Endothelial cell of umbilical vein (primary cell): ENCODE results near the gene FBXO45. TPM values are rescaled to one million over a fixed set of nuclear protein-coding genes. Genes with fewer than 3 reads are reported as not detected.

Experiments
- BruUV-seq: library from RNA; stranded (reverse); fragments of 400-500 nt; replicated peaks from 2 replicates; lab custom pipeline; 2021; lab: Mats Ljungman, UMichigan
- CTCF ChIA-PET: fragments of 300-600, 350-600 bp; sonication (Branson Sonifier 250); formaldehyde crosslinking; loops from one replicate; lab custom pipeline; 2021; ENCODE audit warnings: antibody characterized with exemption, inconsistent platforms; lab: Charles Lee
- POLR2A ChIA-PET: fragments of 300-600, 350-600 bp; sonication (Branson Sonifier 250); formaldehyde crosslinking; loops from one replicate; lab custom pipeline; 2021; ENCODE audit warnings: antibody characterized with exemption, inconsistent platforms; lab: Charles Lee
- DNase-seq: peaks from one replicate; pipeline ENCODE4 v3.0.0-alpha.2; 2011; ENCODE audit warnings: low read depth, low spot score
- FAIRE-seq: peaks from 2 replicates; lab custom pipeline; 2011; peaks lifted over from hg19 to GRCh38; lab: Jason Lieb, UNC
- H2AFZ ChIP-seq: 2 replicates; pipeline ENCODE4 v1.6.0; 2012; ENCODE audit warnings: low read depth, low read length, control low read depth, inconsistent platforms
- H3K27ac ChIP-seq: 2 replicates; pipeline ENCODE4 v1.5.1; 2011; ENCODE audit warnings: low read depth, mild to moderate bottlenecking, control low read depth, low read length, moderate library complexity; ENCODE audit not compliant: insufficient read depth
- H3K27me3 ChIP-seq, 2 experiments: 2 replicates each; pipeline versions ENCODE4 v1.6.0 to v1.6.1; 2011; ENCODE audit warnings: low read length in 2 of 2, mixed read lengths in 1 of 2; ENCODE audit not compliant: control insufficient read depth in 2 of 2, insufficient read depth in 2 of 2
- H3K36me3 ChIP-seq, 2 experiments: 2 replicates in 1 of 2; 3 replicates in 1 of 2; pipeline ENCODE4 v1.5.1; 2011; ENCODE audit warnings: low read length in 2 of 2, mild to moderate bottlenecking in 1 of 2, moderate library complexity in 1 of 2; ENCODE audit not compliant: control insufficient read depth in 2 of 2, insufficient read depth in 2 of 2; ENCODE audit errors: extremely low read depth in 1 of 2
- H3K4me1 ChIP-seq: 3 replicates; pipeline ENCODE4 v1.5.1; 2011; ENCODE audit warnings: mild to moderate bottlenecking, low read length; ENCODE audit not compliant: control insufficient read depth, insufficient read depth; ENCODE audit errors: extremely low read depth
- H3K4me2 ChIP-seq: 2 replicates; pipeline ENCODE4 v1.6.1; 2011; ENCODE audit warnings: low read length, control low read depth, mixed read lengths; ENCODE audit not compliant: insufficient read depth
- H3K4me3 ChIP-seq, 3 experiments: fragments of 200-600 bp in 1 of 3; sonication (generic), shearing (Covaris generic) in 1 of 3; replicated peaks in 1 of 3; 2 replicates each; pipeline ENCODE4 v1.5.1; 2011 to 2016; ENCODE audit warnings: control low read depth in 3 of 3, low read length in 3 of 3, mild to moderate bottlenecking in 2 of 3, inconsistent platforms in 1 of 3, low read depth in 1 of 3, moderate library complexity in 1 of 3; ENCODE audit not compliant: insufficient read depth in 1 of 3
- H3K79me2 ChIP-seq: 2 replicates; pipeline ENCODE4 v1.6.0; 2012; ENCODE audit warnings: low read length, inconsistent platforms; ENCODE audit not compliant: control insufficient read depth, insufficient read depth
- H3K9ac ChIP-seq: replicated peaks from 2 replicates; pipeline ENCODE3; 2011; ENCODE audit warnings: low read length, control low read depth; ENCODE audit not compliant: insufficient read depth; ENCODE audit errors: extremely low read depth
- H3K9me1 ChIP-seq: replicated peaks from 3 replicates; pipeline ENCODE4 v1.6.0; 2011; ENCODE audit warnings: mild to moderate bottlenecking, low read length; ENCODE audit not compliant: control insufficient read depth, insufficient read depth; ENCODE audit errors: extremely low read depth
- H3K9me3 ChIP-seq: replicated peaks from 2 replicates; pipeline ENCODE4 v1.5.1; 2012; ENCODE audit warnings: low read length, inconsistent platforms; ENCODE audit not compliant: control insufficient read depth, insufficient read depth
- H4K20me1 ChIP-seq: replicated peaks from 2 replicates; pipeline ENCODE3; 2011; ENCODE audit warnings: mild to moderate bottlenecking, low read length; ENCODE audit not compliant: control insufficient read depth, insufficient read depth; ENCODE audit errors: extremely low read depth
- CTCF ChIP-seq, 2 donors: IDR thresholded peaks; 1 replicate in 1 of 2; 2 replicates in 1 of 2; pipeline ENCODE4 v1.5.1; 2011; ENCODE audit warnings: low read length in 2 of 2, mild to moderate bottlenecking in 2 of 2, moderate library complexity in 2 of 2, control low read depth in 1 of 2, inconsistent platforms in 1 of 2, low read depth in 1 of 2; ENCODE audit not compliant: insufficient read depth in 1 of 2; ENCODE audit errors: extremely low read depth in 1 of 2
- EZH2 ChIP-seq: IDR thresholded peaks from 2 replicates; pipeline ENCODE4 v1.6.1; 2012; ENCODE audit warnings: borderline replicate concordance, low read depth, mild to moderate bottlenecking, moderate library complexity, low read length, inconsistent platforms; ENCODE audit not compliant: severe bottlenecking
- FOS ChIP-seq: IDR thresholded peaks from 2 replicates; pipeline ENCODE4 v1.6.1; 2011; ENCODE audit warnings: mild to moderate bottlenecking, low read length, moderate library complexity, borderline replicate concordance; ENCODE audit not compliant: insufficient read depth
- GATA2 ChIP-seq: IDR thresholded peaks from 2 replicates; pipeline ENCODE4 v1.7.0; 2011; ENCODE audit warnings: low read depth, mild to moderate bottlenecking, moderate library complexity, mixed read lengths, low read length; ENCODE audit not compliant: insufficient read length, insufficient read depth
- JUN ChIP-seq: IDR thresholded peaks from 2 replicates; pipeline ENCODE4 v1.6.1; 2011; ENCODE audit warnings: borderline replicate concordance, low read depth; ENCODE audit not compliant: insufficient read length, insufficient read depth
- MAX ChIP-seq: IDR thresholded peaks from 2 replicates; pipeline ENCODE4 v1.6.1; 2011; ENCODE audit not compliant: insufficient read depth, insufficient read length
- MYC ChIP-seq: IDR thresholded peaks from one replicate; pipeline ENCODE4 v1.6.1; 2011; ENCODE audit warnings: mild to moderate bottlenecking, low read depth, low read length
- POLR2A ChIP-seq: IDR thresholded peaks from 2 replicates; pipeline ENCODE4 v1.6.1; 2012; ENCODE audit warnings: low read depth, mild to moderate bottlenecking, control low read depth, low read length
- POLR2AphosphoS5 ChIP-seq: IDR thresholded peaks from 2 replicates; pipeline ENCODE4 v1.6.1; 2012; ENCODE audit warnings: low read depth, mild to moderate bottlenecking, control low read depth, low read length, moderate library complexity; ENCODE audit not compliant: insufficient read depth
- dilution Hi-C: fragments of 300-500 bp; cut with MboI; formaldehyde crosslinking; loops from one replicate; pipeline ENCODE4 v1.15.0; 2019; ENCODE audit warnings: low sequenced_read_pairs; ENCODE audit not compliant: extremely low pct_ligation_motif_present
- intact Hi-C: fragments of 100-400 bp; cut with micrococcal nuclease; formaldehyde crosslinking; loops from one replicate; pipeline ENCODE4 v1.10.0; 2022
- polyA plus RNA-seq, 4 experiments: library from polyadenylated mRNA; depleted of rRNA in 3 of 4; stranded (reverse) in 3 of 4; unstranded in 1 of 4; fragments of >200 nt; gene quantifications; 2 replicates each; pipeline versions ENCODE4 v1.2.1 to v1.2.3, GENCODE V29; 2011 to 2012; ENCODE audit warnings: missing spikeins in 1 of 4
- total RNA-seq: library from RNA; stranded (reverse); gene quantifications from 2 replicates; pipeline ENCODE4 v1.2.3, GENCODE V29; 2021

FBXO45 gene
- total and polyA plus RNA-seq, 2 donors (not counting 3 experiments of a cell fraction or from before 2014, with no cell fraction given): 3.5 to 12.4 TPM

GRCh38 chr3:196525141-196525540 lies 43.3 kb upstream of the FBXO45 start:
- FAIRE-seq (no peak), DNase-seq (no peak)
- ChIA-PET POLR2A (no interaction called here), CTCF (interaction anchor here (0.7 to 5.7 kb wide), 9 partner anchors 8 to 444 kb away, joined by 3 to 75 read pairs (median 4); no protein-coding TSS in a partner anchor)
- dilution Hi-C loops: no loop called here
- Histone ChIP-seq H3K36me3 (no peaks in the 10 kb centered on the region), H3K27me3 (no peaks in the 10 kb centered on the region), H3K27ac (no peak overlapping the region), H3K4me1 (peaks cover 4% of the 10 kb centered on the region), H3K79me2 (no peaks in the 10 kb centered on the region), H3K9me1 (no peaks in the 10 kb centered on the region), H2AFZ (no peak overlapping the region), H3K9ac (no peak overlapping the region), H3K4me3 (no peak overlapping the region), H4K20me1 (no peaks in the 10 kb centered on the region), H3K9me3 (no peaks in the 10 kb centered on the region), H3K4me2 (no peak overlapping the region)
- intact Hi-C loops: loop anchor here (10.0 kb wide), 1 partner anchor 630 kb away; no protein-coding TSS in a partner anchor
- TF ChIP-seq POLR2AphosphoS5 (no peak), EZH2 (no peak), GATA2 (no peak), JUN (no peak), FOS (no peak), MYC (no peak), POLR2A (no peak), CTCF (IDR thresholded peaks at IDR 0.05; ENCODE audit: extremely low read depth in 1 of 2, insufficient read depth in 1 of 2, low read depth in 1 of 2, low read length in 2 of 2) (no peak), MAX (no peak)
- BruUV-seq: no TSS peak
